HG03175 (cell line): Measurements from ENCODE around the gene CAPN12.

Source experiments
- ATAC-seq: cut with Tn5 transposase; IDR thresholded peaks from one replicate; pipeline ENCODE4 v1.9.1; 2021; ENCODE audit warnings: mild to moderate bottlenecking, moderate library complexity; ENCODE audit not compliant: unreplicated experiment

Gene CAPN12

DNA sequence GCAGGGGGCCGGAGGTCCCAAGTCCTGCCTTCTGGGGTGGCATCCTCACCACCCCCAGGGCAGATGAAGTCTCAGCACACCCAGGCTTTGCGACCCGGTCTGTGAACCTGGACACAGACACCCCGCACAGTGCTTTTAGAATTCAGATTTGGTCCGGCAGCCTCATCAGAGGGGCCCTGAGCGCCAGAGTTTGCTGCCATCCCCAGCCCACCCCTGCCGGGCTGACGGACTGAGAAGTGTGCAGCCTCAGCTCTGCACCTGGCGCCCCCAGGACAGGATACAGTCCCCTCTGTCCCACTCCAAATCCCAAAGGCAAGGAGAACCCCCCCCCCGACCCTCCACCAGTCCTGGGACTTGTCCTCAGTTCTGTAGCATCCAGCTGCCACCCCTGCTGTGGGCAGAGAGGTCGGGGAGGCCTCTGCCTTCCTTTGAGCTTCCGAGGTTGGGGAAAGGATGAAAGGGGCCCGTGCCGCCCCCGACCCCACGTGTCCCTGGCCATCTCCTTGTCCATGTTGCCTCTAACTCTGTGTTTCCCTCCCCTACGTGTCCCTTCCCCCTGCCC is 16.9 kb downstream of the CAPN12 start:
- no peak for ATAC-seq

GRCh38 chr19:38726761-38727301 is 17.4 kb downstream of the CAPN12 start:
- ATAC-seq = no peak

- ATAC-seq = no peak
Measured at GRCh38 chr19:38726284-38726673, 18.0 kb downstream of the CAPN12 start.

DNA sequence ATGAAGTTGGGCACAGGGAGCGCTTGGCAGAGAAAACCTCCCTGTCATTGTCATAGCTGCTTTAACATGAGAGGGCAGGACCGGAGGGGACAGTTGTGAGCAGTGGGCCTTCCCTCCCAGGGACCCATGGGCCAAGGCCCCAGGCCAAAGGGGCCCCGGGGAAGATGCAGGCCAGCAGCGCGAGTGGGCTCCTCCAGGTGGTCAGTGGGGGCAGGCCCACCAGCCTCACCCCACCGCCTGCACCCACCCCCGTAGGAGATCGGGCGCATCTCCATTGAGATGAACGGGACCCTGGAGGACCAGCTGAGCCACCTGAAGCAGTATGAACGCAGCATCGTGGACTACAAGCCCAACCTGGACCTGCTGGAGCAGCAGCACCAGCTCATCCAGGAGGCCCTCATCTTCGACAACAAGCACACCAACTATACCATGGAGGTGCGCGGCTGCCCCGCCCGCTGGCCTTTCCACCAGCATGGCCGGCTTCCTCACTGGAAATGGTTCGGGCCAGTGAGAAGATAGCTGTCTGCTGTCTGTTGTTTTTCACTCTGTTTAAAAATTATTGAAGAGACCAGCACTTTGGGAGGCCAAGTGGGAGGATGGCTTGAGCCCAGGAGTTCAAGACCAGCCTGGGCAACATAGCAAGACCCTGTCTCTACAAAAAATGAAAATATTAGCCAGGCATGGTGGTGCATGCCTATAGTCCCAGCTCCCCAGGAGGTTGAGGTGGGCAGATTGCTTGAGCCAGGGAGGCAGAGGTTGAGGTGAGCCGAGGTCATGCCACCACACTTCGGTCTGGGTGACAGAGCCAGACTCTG is 18.6 kb downstream of the CAPN12 start:
- no peak for ATAC-seq

- ATAC-seq = no peak
Measured at GRCh38 chr19:38723990-38724854, 20.1 kb downstream of the CAPN12 start.

- ATAC-seq = no peak
Measured at GRCh38 chr19:38723606-38723965, 20.7 kb downstream of the CAPN12 start.

DNA sequence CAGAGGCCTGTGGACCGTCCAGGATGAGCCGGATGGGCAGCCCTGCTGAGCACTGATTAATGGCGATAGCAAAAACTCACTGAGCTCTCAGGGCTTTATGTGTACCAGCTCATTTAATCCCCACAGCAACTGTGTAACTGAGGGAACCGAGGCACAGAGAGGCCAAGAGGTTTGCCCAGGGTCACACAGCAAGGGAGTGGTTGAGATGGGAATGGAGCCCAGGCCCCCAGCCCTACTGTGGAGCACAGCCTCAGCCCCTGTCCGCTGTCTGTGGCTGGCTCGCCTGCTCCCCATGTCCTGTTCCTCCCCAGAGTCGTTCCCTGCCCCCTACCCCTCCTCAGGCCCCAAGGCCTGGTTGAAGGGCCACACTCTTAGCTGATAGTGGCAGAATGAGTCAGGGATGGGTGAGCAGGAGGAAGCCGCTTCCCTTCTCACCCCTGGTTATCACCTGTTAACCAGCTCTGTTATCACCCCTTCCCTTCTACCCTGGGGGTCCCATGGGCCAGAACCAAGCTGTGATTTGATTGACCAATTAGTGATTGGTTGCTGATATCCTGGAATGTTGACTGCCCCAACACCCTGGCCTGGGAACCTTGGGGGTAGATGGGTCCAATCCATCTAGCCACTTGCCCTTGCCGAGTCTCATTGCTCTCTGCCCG is 21.2 kb downstream of the CAPN12 start:
- ATAC-seq = no peak

GRCh38 chr19:38721979-38722773 is 22.1 kb downstream of the CAPN12 start:
- ATAC-seq = no peak

GRCh38 chr19:38721496-38721895 is 22.8 kb downstream of the CAPN12 start:
- ATAC-seq = no peak

DNA sequence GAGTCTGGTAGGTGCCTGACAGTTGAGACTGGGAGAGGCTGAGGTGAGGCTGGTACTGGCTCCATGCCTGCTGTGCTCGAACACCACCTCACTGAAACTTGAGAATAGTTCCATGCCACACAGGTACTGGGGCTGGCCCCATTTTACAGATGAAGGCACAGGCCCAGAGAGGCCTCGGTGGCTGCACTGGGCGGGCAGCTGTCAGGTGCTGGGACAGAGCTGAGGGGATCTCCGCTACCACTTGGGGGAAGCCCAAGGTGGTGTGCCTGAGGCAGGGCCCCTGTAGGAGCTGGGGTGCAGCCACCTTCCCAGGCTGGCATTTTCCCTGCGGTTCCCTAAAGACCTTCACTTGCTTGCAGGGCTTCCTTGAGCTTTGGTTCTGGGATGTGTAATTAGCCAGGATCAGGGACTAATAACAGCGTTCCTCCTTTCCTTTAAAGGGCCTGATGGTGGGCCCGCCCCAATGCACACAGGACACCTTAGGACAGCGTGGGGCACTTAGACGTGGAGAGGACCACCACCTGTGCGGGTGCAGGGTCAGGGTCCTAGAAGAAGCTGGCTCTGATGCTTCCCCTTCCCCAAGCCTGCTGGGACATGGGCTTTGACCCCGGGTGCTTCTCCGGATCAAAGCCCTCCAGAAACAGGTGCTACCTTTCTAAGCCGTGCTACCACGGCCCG is 23.6 kb downstream of the CAPN12 start:
- ATAC-seq = no peak

DNA sequence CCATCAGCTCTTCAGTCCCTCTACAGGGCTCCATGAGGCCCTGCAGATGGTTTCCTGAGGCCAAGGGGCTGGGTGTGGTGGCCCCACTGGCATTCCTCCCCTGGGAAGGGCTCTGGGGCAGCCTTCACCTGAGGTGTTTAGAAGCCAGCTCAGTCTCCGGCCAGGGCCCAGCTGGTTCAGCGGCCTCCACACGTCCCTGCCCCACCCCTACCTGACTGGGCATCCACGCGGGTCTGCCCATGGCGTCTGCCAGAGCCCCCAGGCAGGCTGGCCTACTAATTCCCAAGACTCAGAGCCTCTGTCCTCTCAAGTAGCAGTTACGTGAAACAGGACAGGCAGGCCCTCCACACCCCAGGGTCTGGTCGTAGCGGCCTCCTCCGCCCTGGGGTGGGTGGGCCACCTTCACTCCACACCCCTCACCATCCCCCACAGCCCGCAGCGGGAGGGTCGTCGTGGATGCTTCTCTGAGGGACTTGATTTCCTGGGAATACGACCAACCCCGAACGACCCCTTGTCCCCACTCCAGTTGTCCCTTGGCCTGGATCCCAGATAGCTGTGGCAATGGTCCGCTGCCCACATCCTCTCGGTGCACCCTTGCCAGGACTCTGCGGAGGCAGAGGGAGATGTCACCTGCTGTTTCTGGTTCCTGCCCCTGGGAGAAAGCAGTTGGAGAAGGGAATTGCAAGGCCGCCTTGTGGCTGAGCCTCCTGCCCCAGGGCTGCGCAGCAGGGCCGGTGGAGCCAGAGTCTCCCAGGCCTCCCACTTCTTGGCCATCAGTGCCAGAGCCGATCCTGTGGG is 24.3 kb downstream of the CAPN12 start:
- ATAC-seq = no peak

GRCh38 chr19:38718747-38719543 is 25.3 kb downstream of the CAPN12 start:
- ATAC-seq = no peak

DNA sequence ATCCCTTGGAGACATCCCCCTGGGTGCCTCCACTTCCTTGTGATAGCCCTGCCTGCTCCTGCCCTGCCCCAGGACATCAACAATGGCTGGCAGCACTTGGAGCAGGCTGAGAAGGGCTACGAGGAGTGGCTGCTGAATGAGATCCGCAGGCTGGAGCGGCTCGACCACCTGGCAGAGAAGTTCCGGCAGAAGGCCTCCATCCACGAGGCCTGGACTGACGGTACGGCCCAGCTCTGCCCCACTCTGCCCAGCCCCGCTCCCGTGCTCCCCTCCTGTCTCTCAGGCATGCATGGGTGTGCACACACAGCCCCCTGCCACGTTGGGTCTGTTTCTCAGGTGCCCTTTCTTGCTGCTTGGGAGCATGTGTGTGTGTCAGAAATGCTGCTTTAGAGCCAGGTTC is 26.4 kb downstream of the CAPN12 start:
- no peak for ATAC-seq

- no peak for ATAC-seq
Measured at GRCh38 chr19:38717051-38717450, 27.2 kb downstream of the CAPN12 start.

- ATAC-seq = no peak
Measured at GRCh38 chr19:38715555-38715954, 28.7 kb downstream of the CAPN12 start.

DNA sequence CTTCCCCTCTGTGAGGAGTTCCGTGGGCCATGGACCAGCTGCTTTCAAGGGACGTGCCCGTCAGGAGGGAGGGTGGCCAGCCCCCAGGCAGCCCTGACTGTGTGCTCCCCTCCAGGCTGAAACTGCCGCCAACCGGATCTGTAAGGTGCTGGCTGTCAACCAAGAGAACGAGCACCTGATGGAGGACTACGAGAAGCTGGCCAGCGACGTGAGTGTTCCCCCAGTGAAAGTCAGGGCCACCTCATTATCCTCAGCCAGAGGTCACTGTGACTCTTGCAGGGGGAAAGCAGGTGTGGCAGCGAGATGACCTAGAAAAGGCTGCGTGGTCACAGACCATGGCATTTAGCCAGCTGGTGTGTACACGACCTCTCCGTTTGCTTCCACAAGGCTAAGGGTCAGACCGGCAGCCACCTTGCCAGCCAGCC is 29.9 kb downstream of the CAPN12 start:
- ATAC-seq = no peak

GRCh38 chr19:38713865-38714264 is 30.4 kb downstream of the CAPN12 start:
- ATAC-seq = no peak

GRCh38 chr19:38713227-38713649 is 31.0 kb downstream of the CAPN12 start:
- ATAC-seq = no peak
